Osteoblast (primary cell): ENCODE measurements around the gene EIF4E2. TPM values are rescaled to one million over a fixed set of nuclear protein-coding genes. Genes with fewer than 3 reads are reported as not detected.

Source experiments
- DNase-seq: peaks from one replicate; pipeline ENCODE4 v3.0.0; 2011; ENCODE audit warnings: low spot score, mixed read lengths; ENCODE audit not compliant: insufficient read length; ENCODE audit errors: missing footprints
- H2AFZ ChIP-seq: 2 replicates; pipeline ENCODE4 v1.6.0; 2011; ENCODE audit warnings: mild to moderate bottlenecking, low read length
- H3K27ac ChIP-seq: 2 replicates; pipeline ENCODE4 v1.5.1; 2011; ENCODE audit warnings: mild to moderate bottlenecking, low read depth, low read length, moderate library complexity
- H3K27me3 ChIP-seq: 2 replicates; pipeline ENCODE4 v1.6.0; 2012; ENCODE audit warnings: mild to moderate bottlenecking, control low read depth, inconsistent platforms, low read length, moderate library complexity; ENCODE audit not compliant: insufficient read depth
- H3K36me3 ChIP-seq: 2 replicates; pipeline ENCODE4 v1.5.1; 2011; ENCODE audit warnings: mild to moderate bottlenecking, low read length, control low read depth, moderate library complexity; ENCODE audit not compliant: insufficient read depth
- H3K4me1 ChIP-seq: 2 replicates; pipeline ENCODE4 v1.5.1; 2011; ENCODE audit warnings: mild to moderate bottlenecking, low read length, control low read depth, moderate library complexity; ENCODE audit not compliant: insufficient read depth
- H3K4me2 ChIP-seq: 2 replicates; pipeline ENCODE4 v1.6.0; 2011; ENCODE audit warnings: mild to moderate bottlenecking, low read length; ENCODE audit not compliant: insufficient read depth
- H3K4me3 ChIP-seq: fragments of 200-600 bp; sonication (generic); 3 replicates; pipeline ENCODE4 v1.5.1; 2012; ENCODE audit warnings: mild to moderate bottlenecking, low read length, inconsistent platforms; ENCODE audit not compliant: insufficient read depth
- H3K79me2 ChIP-seq: 2 replicates; pipeline ENCODE4 v1.6.0; 2012; ENCODE audit warnings: mild to moderate bottlenecking, low read length, control low read depth, inconsistent platforms; ENCODE audit not compliant: insufficient read depth
- H3K9me3 ChIP-seq: 2 replicates; pipeline ENCODE4 v1.5.1; 2011; ENCODE audit warnings: low read depth, low read length, control low read depth
- H4K20me1 ChIP-seq: 2 replicates; pipeline ENCODE4 v1.6.0; 2012; ENCODE audit warnings: mild to moderate bottlenecking, low read length, control low read depth; ENCODE audit not compliant: insufficient read depth
- CTCF ChIP-seq: IDR thresholded peaks from 2 replicates; pipeline ENCODE4 v1.5.1; 2011; ENCODE audit warnings: mild to moderate bottlenecking, low read depth, low read length, moderate library complexity; ENCODE audit errors: extremely low read depth
- total RNA-seq: library from RNA; depleted of rRNA; stranded (reverse); fragments of >200 nt; gene quantifications from 2 replicates; pipeline ENCODE4 v1.2.3, GENCODE V29; 2012

Gene EIF4E2
- total RNA-seq, 1 donor = 70.6 TPM

- Histone ChIP-seq H3K4me2 (no peak overlapping the region), H3K4me3 (no peak overlapping the region), H3K27me3 (no peaks in the 10 kb centered on the region), H3K79me2 (no peaks in the 10 kb centered on the region), H3K36me3 (no peaks in the 10 kb centered on the region), H2AFZ (no peak overlapping the region), H3K27ac (no peak overlapping the region), H3K9me3 (no peaks in the 10 kb centered on the region), H4K20me1 (no peaks in the 10 kb centered on the region), H3K4me1 (peaks cover 8% of the 10 kb centered on the region)
- no peak for DNase-seq
- no peak for TF ChIP-seq CTCF
These were observed 37.0 kb downstream of the EIF4E2 start for GRCh38 chr2:232587512-232587911.

- Histone ChIP-seq H3K9me3 (no peaks in the 10 kb centered on the region), H3K4me1 (peaks cover 13% of the 10 kb centered on the region), H2AFZ (no peak overlapping the region), H3K4me3 (no peak overlapping the region), H3K27ac (no peak overlapping the region), H3K4me2 (no peak overlapping the region), H3K27me3 (no peaks in the 10 kb centered on the region), H4K20me1 (no peaks in the 10 kb centered on the region), H3K36me3 (no peaks in the 10 kb centered on the region), H3K79me2 (no peaks in the 10 kb centered on the region)
- no peak for TF ChIP-seq CTCF
- no peak for DNase-seq
These were observed 37.5 kb downstream of the EIF4E2 start for GRCh38 chr2:232588031-232588430.

DNA sequence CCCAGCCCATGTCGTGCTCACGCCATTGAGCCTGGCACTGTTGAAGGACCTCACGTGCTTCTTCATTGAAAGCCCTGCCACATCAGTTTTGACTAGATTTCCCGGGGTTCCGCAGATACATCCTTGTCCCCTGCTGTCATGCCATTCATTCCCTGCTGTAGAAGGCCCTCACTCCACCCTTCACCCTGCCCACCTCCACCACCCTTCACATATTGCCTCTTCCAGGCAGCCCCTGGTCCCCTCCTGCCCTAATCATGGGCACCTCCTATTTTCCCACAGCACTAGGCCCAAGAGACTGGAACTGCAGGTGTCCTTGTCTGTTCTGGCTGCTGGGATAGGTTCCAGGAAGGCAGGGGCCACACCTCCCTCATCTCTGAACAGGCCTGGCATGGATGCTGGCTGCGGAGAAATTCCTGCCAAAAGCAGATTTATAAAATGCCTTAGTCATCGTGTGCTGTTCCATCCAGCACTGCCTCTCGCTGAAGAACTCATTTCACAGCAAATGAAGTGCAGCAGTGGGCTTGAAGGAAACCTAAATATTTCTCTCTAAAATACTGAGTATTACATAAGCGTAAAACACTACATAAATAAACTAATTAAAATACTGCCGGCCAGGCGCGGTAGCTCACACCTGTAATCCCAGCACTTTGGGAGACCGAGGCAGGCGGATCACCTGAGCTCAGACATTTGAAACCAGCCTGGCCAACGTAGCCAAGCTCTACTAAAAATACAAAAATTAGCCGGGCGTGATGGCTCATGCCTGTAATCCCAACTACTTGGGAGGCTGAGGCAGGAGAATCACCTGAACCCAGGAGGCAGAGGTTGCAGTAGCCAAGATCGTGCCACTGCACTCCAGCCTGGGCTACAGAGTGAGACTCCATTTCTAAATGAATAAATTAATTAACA is 38.4 kb downstream of the EIF4E2 start:
- TF ChIP-seq CTCF = no peak

DNA sequence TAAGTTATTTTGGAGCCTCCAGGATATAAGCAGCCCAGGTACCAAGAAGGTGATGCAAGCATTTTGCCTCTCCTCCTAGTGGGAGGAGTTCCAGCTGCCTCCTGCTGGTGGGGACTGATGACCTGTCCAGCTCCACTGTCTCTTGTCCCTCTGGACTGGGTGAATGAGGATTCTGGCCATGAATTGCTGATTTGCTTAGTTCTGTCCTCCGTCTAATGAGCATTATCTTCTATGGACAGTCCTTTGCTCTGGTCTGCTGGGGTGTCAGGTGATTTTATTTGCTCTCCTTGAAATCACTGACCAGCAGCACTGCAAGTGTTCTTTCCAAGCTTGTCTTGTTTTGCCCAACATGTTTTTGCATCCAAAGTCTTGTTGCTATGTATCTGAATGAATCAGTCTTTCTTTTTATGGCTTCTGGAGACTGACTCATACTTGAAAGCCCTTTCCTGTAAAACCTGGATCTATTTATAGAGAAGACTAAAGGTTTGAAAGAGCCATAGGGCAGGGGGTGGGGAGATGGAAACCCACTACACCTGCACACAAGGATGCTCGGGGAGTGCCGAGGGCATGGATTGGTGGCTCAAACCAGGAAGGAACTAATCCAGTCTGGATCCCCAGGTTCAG is 42.4 kb downstream of the EIF4E2 start:
- Histone ChIP-seq H3K79me2 (no peaks in the 10 kb centered on the region), H3K27ac (peak overlapping the region; percentile 51), H3K4me2 (peak overlapping the region; percentile 48), H3K36me3 (no peaks in the 10 kb centered on the region), H3K4me3 (no peak overlapping the region), H3K4me1 (peaks cover 17% of the 10 kb centered on the region), H4K20me1 (no peaks in the 10 kb centered on the region), H2AFZ (peak overlapping the region; percentile 36), H3K27me3 (no peaks in the 10 kb centered on the region), H3K9me3 (no peaks in the 10 kb centered on the region)
- DNase-seq = peak; percentile 94
- peak; percentile 13 for TF ChIP-seq CTCF

More for the DNA sequence above, 38.4 kb downstream of the EIF4E2 start:
- H3K4me2 ChIP-seq = peak overlapping the region; percentile 49
- no peaks in the 10 kb centered on the region for H3K27me3 ChIP-seq
- no peaks in the 10 kb centered on the region for H4K20me1 ChIP-seq
- DNase-seq = peak; percentile 93
- H3K36me3 ChIP-seq = no peaks in the 10 kb centered on the region
- peak overlapping the region; percentile 37 for H3K27ac ChIP-seq
- peaks cover 17% of the 10 kb centered on the region for H3K4me1 ChIP-seq
- no peaks in the 10 kb centered on the region for H3K79me2 ChIP-seq
- no peak overlapping the region for H3K4me3 ChIP-seq
- H3K9me3 ChIP-seq = no peaks in the 10 kb centered on the region
- H2AFZ ChIP-seq = no peak overlapping the region
